Inferior parietal cortex (tissue), 1 donor: ENCODE results near the gene RNF38.
"Not testable (repeated sequence)": the region's sequence is repeated elsewhere in the genome, so short reads cannot be mapped to it uniquely, and the experiment has no call there.

ENCODE experiments used
- DNase-seq: peaks from one replicate; pipeline ENCODE4 v3.0.0-alpha.2; 2016; ENCODE audit errors: extremely low spot score

RNF38 gene

DNA sequence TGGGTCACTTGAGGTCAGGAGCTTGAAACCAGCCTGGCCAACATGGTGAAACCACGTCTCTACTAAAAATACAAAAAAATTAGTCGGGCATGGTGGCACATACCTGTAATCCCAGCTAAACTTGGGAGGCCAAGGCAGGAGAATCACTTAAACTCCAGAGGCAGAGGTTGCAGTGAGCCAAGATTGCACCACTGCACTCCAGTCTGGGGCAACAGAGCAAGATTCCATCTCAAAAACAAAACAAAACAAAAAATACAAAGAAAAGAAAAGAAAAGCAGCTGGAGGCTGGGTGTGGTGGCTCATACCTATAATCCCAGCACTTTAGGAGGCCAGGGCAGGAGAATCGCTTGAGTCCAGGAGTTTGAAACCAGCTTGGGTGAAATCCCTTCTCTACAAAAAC lies 105.1 kb downstream of the RNF38 start:
- DNase-seq, result not testable (repeated sequence)

DNA sequence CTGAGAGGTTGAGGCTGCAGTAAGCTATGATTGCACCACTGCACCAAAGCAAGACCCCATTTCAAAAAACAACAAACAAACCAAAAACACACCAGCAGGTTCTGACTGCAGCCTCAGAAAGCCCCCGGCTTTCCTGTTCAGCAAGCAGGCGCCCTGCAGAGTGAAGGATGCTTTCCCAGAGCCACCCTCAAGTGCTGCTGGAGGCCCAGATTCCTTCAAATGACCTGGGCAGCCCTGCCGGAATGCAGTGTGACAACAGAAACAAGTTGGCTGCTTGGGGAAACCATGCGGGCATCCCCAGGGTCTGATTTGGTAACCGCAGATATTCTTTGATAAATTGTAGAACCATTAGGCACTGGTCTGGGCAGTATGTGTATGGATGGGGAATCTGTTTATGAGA lies 106.2 kb downstream of the RNF38 start:
- no peak for DNase-seq

DNA sequence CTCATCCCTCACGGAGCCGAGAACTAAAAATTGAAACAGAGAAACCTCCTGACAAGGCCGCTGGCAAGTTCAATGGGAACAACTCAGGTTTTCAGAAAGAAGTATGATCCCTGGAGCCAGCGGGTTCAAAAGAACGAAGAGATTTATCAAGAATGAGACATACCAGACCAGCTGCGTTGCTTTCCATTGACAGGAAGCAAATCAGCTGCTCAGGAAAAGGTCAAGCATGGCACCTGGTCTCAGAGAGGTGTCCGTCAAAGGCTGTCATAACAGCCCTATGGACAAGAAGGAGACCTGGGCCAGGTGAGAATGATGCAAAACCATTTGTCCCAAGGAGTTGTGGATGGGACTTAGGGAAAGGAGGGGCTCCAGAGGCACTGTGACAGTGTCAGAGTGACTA lies 106.9 kb downstream of the RNF38 start:
- no peak for DNase-seq

DNA sequence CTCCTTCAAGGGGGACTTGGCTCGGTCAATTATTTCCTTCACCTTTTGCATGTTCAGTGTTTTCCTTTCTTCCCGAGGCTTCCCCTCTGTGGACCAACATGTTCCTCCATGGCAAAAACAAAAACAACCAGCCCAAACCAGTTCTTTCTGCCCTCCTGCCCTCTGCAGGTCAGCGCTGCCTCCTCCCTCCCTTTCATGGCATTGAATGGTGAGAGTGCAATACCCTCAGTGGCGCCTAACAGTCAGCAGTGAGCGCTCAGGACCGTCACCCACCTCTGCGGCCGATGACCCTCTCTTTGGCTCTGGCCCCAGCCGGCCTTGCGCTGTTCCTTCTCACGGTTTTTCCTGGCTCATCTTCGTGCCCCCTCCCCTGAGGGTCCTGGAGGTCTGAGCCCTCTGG lies 107.4 kb downstream of the RNF38 start:
- DNase-seq, result no peak

DNA sequence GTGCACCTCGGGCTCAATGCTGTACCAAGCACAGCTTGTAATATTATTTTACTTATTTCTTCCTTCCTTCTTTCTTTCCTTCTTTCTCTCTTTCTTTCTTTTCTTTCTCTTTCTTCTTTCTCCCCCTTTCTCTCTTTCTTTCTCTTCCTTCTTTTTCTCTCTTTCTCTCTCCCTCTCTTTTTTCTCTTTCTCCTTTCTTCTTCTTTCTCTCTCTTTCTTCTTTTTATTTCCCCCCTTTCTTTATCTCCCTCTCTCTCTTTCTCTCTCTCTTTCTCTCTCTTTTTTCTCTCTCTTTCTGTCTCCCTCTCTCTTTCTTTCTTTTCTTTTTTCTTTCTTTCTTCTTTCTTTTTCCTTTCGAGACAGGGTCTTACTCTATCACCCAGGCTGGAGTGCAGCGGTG lies 109.1 kb downstream of the RNF38 start:
- DNase-seq, result no peak

DNA sequence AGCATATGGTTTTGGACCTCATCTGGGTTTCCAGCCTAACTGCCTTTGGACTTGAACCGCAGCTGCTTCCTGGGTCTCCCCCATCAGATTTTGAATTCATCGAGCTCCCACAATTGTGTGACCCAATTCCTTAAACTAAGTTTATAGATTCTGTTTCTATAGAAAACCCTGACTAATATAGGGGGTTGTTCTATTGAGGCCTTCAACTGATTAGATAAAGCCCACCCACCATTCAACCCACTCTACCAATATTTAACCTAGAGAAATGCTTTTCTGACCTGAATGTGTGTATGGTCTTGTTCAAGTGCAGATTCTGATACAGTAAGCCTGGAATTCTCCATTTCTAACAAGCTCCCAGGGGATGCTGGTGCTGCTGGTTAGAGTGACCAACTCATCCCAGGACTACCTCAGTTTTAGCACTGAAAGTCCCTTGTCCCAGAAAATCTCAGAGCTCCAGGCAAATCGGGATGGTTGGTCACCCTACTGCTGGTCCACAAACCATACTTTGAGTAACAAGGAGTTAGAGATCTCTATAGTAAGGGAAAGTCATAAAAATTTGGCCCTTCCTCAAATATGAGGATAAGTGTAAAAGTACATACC lies 110.1 kb downstream of the RNF38 start:
- no peak for DNase-seq

DNA sequence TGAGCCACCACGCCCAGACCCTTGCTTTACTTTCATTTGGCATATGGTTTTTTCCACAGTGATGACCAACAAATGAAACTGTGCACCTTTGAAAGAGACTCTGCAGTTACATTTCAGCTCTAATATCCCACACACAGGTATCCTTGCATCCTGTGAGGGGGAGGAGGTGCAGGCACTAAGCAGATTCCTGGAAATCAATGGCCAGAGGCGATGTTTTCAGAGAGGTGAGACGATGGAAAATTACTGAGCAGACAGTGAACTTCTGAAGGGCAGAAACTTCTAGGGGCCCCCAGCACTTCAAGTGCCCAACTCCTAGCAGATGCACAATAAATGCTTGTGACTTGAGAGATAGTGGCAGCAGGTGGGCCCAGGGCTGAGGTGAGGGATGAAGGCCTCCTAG lies 112.0 kb downstream of the RNF38 start:
- DNase-seq, result no peak
